SJCRH30 (cell line): Measurements from ENCODE around the gene FAM241B. TPM values are rescaled to one million over a fixed set of nuclear protein-coding genes. Genes with fewer than 3 reads are reported as not detected.

Source experiments
- DNase-seq, 2 experiments: peaks; one replicate each; pipeline ENCODE4 v3.0.0-alpha.2; 2015 to 2020
- H3K27ac ChIP-seq: fragments of 250-450 bp; sonication (Bioruptor Pico); 2 replicates; pipeline ENCODE4 v1.5.1; 2020; ENCODE audit warnings: mild to moderate bottlenecking, moderate library complexity
- H3K27me3 ChIP-seq: fragments of 250-450 bp; sonication (Bioruptor Pico); 2 replicates; pipeline ENCODE4 v1.5.1; 2020; ENCODE audit warnings: mild to moderate bottlenecking, moderate library complexity
- H3K36me3 ChIP-seq: fragments of 250-450 bp; sonication (Bioruptor Pico); 2 replicates; pipeline ENCODE4 v1.5.1; 2020; ENCODE audit warnings: mild to moderate bottlenecking, moderate library complexity
- H3K4me1 ChIP-seq: fragments of 250-450 bp; sonication (Bioruptor Pico); 2 replicates; pipeline ENCODE4 v1.5.1; 2020; ENCODE audit warnings: mild to moderate bottlenecking, moderate library complexity
- H3K4me3 ChIP-seq: fragments of 250-450 bp; sonication (Bioruptor Pico); 2 replicates; pipeline ENCODE4 v1.5.1; 2020; ENCODE audit warnings: mild to moderate bottlenecking, moderate library complexity
- H3K9me3 ChIP-seq: fragments of 250-450 bp; sonication (Bioruptor Pico); replicated peaks from 2 replicates; pipeline ENCODE4 v1.5.1; 2020; ENCODE audit warnings: mild to moderate bottlenecking, moderate library complexity
- total RNA-seq: library from RNA; depleted of rRNA; stranded (reverse); fragments of >200 nt; shearing (Covaris generic); gene quantifications from 2 replicates; pipeline ENCODE4 v1.2.3, GENCODE V29; 2014

FAM241B gene
- total RNA-seq, 1 experiment from 2014 or later: 1.2 TPM

- Histone ChIP-seq H3K4me1 (no peaks in the 10 kb centered on the region), H3K27ac (no peak overlapping the region), H3K36me3 (no peaks in the 10 kb centered on the region), H3K4me3 (no peak overlapping the region), H3K27me3 (no peaks in the 10 kb centered on the region), H3K9me3 (no peaks in the 10 kb centered on the region)
- DNase-seq: no peak
Observed at GRCh38 chr10:69628891-69629290, 1.2 kb upstream of the FAM241B start.

GRCh38 chr10:69629519-69629896, 539 bp upstream of the FAM241B start:
- H3K27me3 ChIP-seq: no peaks in the 10 kb centered on the region

GRCh38 chr10:69630651-69631400, 779 bp downstream of the FAM241B start:
- no peak for DNase-seq
- Histone ChIP-seq H3K27me3 (no peaks in the 10 kb centered on the region), H3K36me3 (no peaks in the 10 kb centered on the region), H3K27ac (no peak overlapping the region), H3K4me3 (no peak overlapping the region), H3K9me3 (no peaks in the 10 kb centered on the region), H3K4me1 (no peaks in the 10 kb centered on the region)

More at GRCh38 chr10:69629519-69629896, 539 bp upstream of the FAM241B start:
- Histone ChIP-seq H3K27ac (no peak overlapping the region), H3K4me3 (no peak overlapping the region), H3K36me3 (no peaks in the 10 kb centered on the region), H3K9me3 (no peaks in the 10 kb centered on the region), H3K4me1 (no peaks in the 10 kb centered on the region)
- DNase-seq: no peak

GRCh38 chr10:69631566-69631965, 1.5 kb downstream of the FAM241B start:
- no peak overlapping the region for H3K4me3 ChIP-seq
- no peaks in the 10 kb centered on the region for H3K4me1 ChIP-seq
- H3K36me3 ChIP-seq: no peaks in the 10 kb centered on the region
- no peaks in the 10 kb centered on the region for H3K9me3 ChIP-seq
- no peaks in the 10 kb centered on the region for H3K27me3 ChIP-seq
- DNase-seq: no peak
- no peak overlapping the region for H3K27ac ChIP-seq

GRCh38 chr10:69632516-69633199, 2.6 kb downstream of the FAM241B start:
- H3K36me3 ChIP-seq: no peaks in the 10 kb centered on the region
- no peak for DNase-seq
- H3K4me3 ChIP-seq: no peak overlapping the region
- H3K4me1 ChIP-seq: no peaks in the 10 kb centered on the region
- H3K9me3 ChIP-seq: no peaks in the 10 kb centered on the region
- no peaks in the 10 kb centered on the region for H3K27me3 ChIP-seq
- H3K27ac ChIP-seq: no peak overlapping the region

GRCh38 chr10:69633673-69634635, 3.9 kb downstream of the FAM241B start:
- Histone ChIP-seq H3K36me3 (no peaks in the 10 kb centered on the region), H3K4me1 (no peaks in the 10 kb centered on the region), H3K27me3 (no peaks in the 10 kb centered on the region), H3K27ac (no peak overlapping the region), H3K9me3 (no peaks in the 10 kb centered on the region), H3K4me3 (no peak overlapping the region)
- no peak for DNase-seq

- no peaks in the 10 kb centered on the region for H3K36me3 ChIP-seq
- no peak for DNase-seq
- no peak overlapping the region for H3K4me3 ChIP-seq
- no peaks in the 10 kb centered on the region for H3K4me1 ChIP-seq
- no peak overlapping the region for H3K27ac ChIP-seq
- H3K9me3 ChIP-seq: no peaks in the 10 kb centered on the region
- no peaks in the 10 kb centered on the region for H3K27me3 ChIP-seq
Observed at GRCh38 chr10:69634759-69635425, 4.8 kb downstream of the FAM241B start.

- peak; percentile 29 to 42 for DNase-seq
- Histone ChIP-seq H3K36me3 (no peaks in the 10 kb centered on the region), H3K4me1 (no peaks in the 10 kb centered on the region), H3K4me3 (no peak overlapping the region), H3K27ac (no peak overlapping the region), H3K27me3 (no peaks in the 10 kb centered on the region), H3K9me3 (no peaks in the 10 kb centered on the region)
Observed at GRCh38 chr10:69635428-69636272, 5.6 kb downstream of the FAM241B start.

GRCh38 chr10:69636273-69636575, 6.2 kb downstream of the FAM241B start:
- Histone ChIP-seq H3K36me3 (no peaks in the 10 kb centered on the region), H3K4me3 (no peak overlapping the region), H3K27me3 (no peaks in the 10 kb centered on the region), H3K27ac (no peak overlapping the region), H3K4me1 (no peaks in the 10 kb centered on the region), H3K9me3 (no peaks in the 10 kb centered on the region)
- DNase-seq: no peak

GRCh38 chr10:69636626-69637605, 6.9 kb downstream of the FAM241B start:
- no peaks in the 10 kb centered on the region for H3K36me3 ChIP-seq
- no peaks in the 10 kb centered on the region for H3K4me1 ChIP-seq
- DNase-seq: peak; percentile 37 to 51
- no peak overlapping the region for H3K4me3 ChIP-seq
- no peaks in the 10 kb centered on the region for H3K9me3 ChIP-seq
- no peaks in the 10 kb centered on the region for H3K27me3 ChIP-seq
- no peak overlapping the region for H3K27ac ChIP-seq

- Histone ChIP-seq H3K27me3 (no peaks in the 10 kb centered on the region), H3K36me3 (no peaks in the 10 kb centered on the region), H3K4me1 (no peaks in the 10 kb centered on the region), H3K4me3 (no peak overlapping the region), H3K27ac (no peak overlapping the region), H3K9me3 (no peaks in the 10 kb centered on the region)
- no peak for DNase-seq
Observed at GRCh38 chr10:69638642-69639041, 8.6 kb downstream of the FAM241B start.

GRCh38 chr10:69639291-69640195, 9.5 kb downstream of the FAM241B start:
- no peaks in the 10 kb centered on the region for H3K4me1 ChIP-seq
- no peaks in the 10 kb centered on the region for H3K9me3 ChIP-seq
- H3K27ac ChIP-seq: no peak overlapping the region
- no peak overlapping the region for H3K4me3 ChIP-seq
- no peaks in the 10 kb centered on the region for H3K27me3 ChIP-seq
- H3K36me3 ChIP-seq: no peaks in the 10 kb centered on the region
- peak; percentile 38 to 81 for DNase-seq
